HG02970 (cell line): ENCODE data around the gene APBB2.
"Not testable (repeated sequence)": the region's sequence is repeated elsewhere in the genome, so short reads cannot be mapped to it uniquely, and the experiment has no call there.

ENCODE experiments used
- ATAC-seq: cut with Tn5 transposase; IDR thresholded peaks from one replicate; pipeline ENCODE4 v1.9.1; 2021; ENCODE audit warnings: mild to moderate bottlenecking, moderate library complexity, moderate number of reproducible peaks; ENCODE audit not compliant: unreplicated experiment, low FRiP score

APBB2 gene

GRCh38 chr4:41069838-41070237, 144.5 kb downstream of the APBB2 start:
- no peak for ATAC-seq

- no peak for ATAC-seq
Measured at GRCh38 chr4:41069257-41069656, 145.1 kb downstream of the APBB2 start.

- ATAC-seq: no peak
Measured at GRCh38 chr4:41067369-41067768, 147.0 kb downstream of the APBB2 start.

- no peak for ATAC-seq
Measured at GRCh38 chr4:41066049-41066448, 148.3 kb downstream of the APBB2 start.

- ATAC-seq: no peak
Measured at GRCh38 chr4:41065434-41066006, 148.8 kb downstream of the APBB2 start.

GRCh38 chr4:41064953-41065352, 149.4 kb downstream of the APBB2 start:
- ATAC-seq: no peak

- no peak for ATAC-seq
Measured at GRCh38 chr4:41061482-41062185, 152.7 kb downstream of the APBB2 start.

- ATAC-seq: no peak
Measured at GRCh38 chr4:41060352-41061334, 153.7 kb downstream of the APBB2 start.

- not testable (repeated sequence) for ATAC-seq
Measured at GRCh38 chr4:41059411-41059810, 154.9 kb downstream of the APBB2 start.

GRCh38 chr4:41058426-41058825, 155.9 kb downstream of the APBB2 start:
- ATAC-seq: no peak

- ATAC-seq: no peak
Measured at GRCh38 chr4:41057467-41057866, 156.9 kb downstream of the APBB2 start.

GRCh38 chr4:41052287-41052686, 162.1 kb downstream of the APBB2 start:
- ATAC-seq: no peak

GRCh38 chr4:41050880-41051775, 163.2 kb downstream of the APBB2 start:
- ATAC-seq: no peak

GRCh38 chr4:41050116-41050515, 164.2 kb downstream of the APBB2 start:
- ATAC-seq: no peak

- not testable (repeated sequence) for ATAC-seq
Measured at GRCh38 chr4:41049176-41049575, 165.2 kb downstream of the APBB2 start.

GRCh38 chr4:41044791-41045190, 169.6 kb downstream of the APBB2 start:
- no peak for ATAC-seq

GRCh38 chr4:41044165-41044564, 170.2 kb downstream of the APBB2 start:
- ATAC-seq: no peak

- ATAC-seq: no peak
Measured at GRCh38 chr4:41043465-41043864, 170.9 kb downstream of the APBB2 start.

- ATAC-seq: no peak
Measured at GRCh38 chr4:41041551-41041950, 172.8 kb downstream of the APBB2 start.

- no peak for ATAC-seq
Measured at GRCh38 chr4:41039317-41039716, 175.0 kb downstream of the APBB2 start.
